Measurements from ENCODE around the gene CUL9.

DNA sequence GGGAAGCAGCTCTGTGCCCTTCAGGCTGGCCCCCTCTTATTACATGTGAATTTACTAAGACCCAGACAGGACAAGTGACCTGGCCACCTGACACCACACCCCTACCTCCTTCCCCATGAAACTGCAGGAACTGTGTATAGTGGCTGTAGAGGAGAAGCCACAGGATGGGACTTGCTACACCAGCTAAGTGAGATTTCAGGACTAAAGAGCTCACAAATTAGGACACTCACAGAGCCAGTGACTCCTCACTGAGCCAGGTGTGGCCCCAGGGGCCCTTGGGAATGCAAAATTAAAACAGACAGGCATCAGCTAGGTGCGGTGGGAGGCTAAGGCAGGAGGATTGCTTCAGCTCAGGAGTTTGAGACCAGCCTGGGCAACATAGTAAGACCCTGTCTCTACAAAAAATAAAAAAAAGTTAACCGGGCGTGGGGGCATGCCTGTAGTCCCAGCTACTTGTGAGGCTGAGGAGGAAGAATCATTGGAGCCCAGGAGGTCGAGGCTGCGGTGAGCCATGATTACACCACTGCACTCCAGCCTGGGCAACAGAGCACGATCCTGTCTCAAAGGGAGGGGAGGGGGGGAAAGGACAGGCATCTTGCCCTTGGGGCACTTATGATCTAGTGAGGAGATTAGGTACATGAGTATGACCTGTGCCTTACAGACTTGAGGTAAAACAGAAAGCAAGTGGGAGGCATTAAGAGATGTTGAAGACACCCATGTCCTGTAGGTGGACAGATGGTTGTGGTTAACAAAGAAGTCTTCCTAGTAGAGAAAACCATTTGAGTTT, 34.1 kb upstream of the CUL9 start:
- TF ChIP-seq SPI1 (IDR thresholded peaks at IDR 0.05; ENCODE audit: low read depth, low read length) (no peak), POLR2A (IDR thresholded peaks at IDR 0.05; ENCODE audit: low read depth, low read length) (no peak), TAF1 (IDR thresholded peaks at IDR 0.05; ENCODE audit: low read depth, low read length) (no peak), POLR2AphosphoS5 (IDR thresholded peaks at IDR 0.05; ENCODE audit: low read depth, low read length) (no peak), POU2F2 (IDR thresholded peaks at IDR 0.05; ENCODE audit: low read depth, low read length) (no peak), PAX5 (IDR thresholded peaks at IDR 0.05; ENCODE audit: insufficient read depth, low read length, severe bottlenecking) (no peak)
